ENCODE data around the gene LRRC52. TPM values are rescaled to one million over a fixed set of nuclear protein-coding genes. Genes with fewer than 3 reads are reported as not detected.

LRRC52 gene
- total RNA-seq, 1 donor from 2014 or later, result not detected

DNA sequence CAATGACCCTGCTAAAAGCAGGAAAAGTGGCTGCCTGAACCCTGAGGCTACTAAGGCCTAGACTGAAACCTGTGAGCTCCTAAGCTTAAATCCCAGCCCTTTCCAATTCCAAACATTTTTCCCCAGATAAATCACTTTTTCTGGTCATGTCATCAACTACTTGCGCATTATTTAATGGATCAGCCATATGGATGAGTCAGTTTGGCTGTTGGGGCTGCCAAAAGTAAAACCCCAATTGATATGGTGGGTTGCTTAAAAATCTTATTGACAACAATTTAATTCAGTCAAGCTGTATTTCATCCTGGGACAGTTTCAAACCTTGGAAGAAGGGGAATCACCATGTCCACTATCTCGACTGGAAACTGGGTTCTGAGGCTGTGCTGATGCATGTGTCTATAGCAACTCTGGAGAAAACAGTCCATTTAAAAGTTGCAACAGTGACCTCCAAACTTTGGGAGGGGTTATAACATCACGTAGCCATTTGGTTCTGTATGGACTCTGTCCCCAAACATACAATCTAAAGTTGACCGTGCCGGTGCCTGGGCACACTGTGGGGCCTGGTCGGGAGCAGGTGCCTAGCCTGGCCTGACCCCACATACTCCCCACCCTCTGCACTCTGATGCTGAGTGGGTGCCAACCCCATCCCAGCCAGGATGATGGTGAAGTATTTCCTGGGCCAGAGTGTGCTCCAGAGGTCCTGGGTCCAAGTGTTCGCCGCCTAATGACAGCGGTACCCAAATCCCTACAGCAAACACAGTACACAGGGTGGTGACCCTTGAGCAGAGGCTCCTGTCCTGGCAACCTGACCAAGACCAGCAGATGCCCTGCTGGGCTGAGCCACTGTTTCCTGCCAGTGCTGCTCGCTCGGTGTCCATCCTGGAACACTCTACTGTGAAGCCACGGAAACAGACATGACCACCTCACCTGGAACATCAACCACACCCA is 46.5 kb upstream of the LRRC52 start:
- H3K4me1 Mint-ChIP-seq, result no peaks in the 10 kb centered on the region
- H3K9me3 Mint-ChIP-seq, result no peaks in the 10 kb centered on the region
- ATAC-seq (ENCODE audit: low read depth) (no peak), DNase-seq (no peak)
- H3K27ac Mint-ChIP-seq, result no peak overlapping the region
- H3K27me3 Mint-ChIP-seq, result peaks cover 16% of the 10 kb centered on the region
- POLR2A ChIA-PET, result no interaction called here
- H3K36me3 Mint-ChIP-seq (ENCODE audit: low read depth), result no peaks in the 10 kb centered on the region
- CTCF ChIA-PET, result no interaction called here
- intact Hi-C loops (cut with micrococcal nuclease), result no loop called here
- TF ChIP-seq, protein P1, sequence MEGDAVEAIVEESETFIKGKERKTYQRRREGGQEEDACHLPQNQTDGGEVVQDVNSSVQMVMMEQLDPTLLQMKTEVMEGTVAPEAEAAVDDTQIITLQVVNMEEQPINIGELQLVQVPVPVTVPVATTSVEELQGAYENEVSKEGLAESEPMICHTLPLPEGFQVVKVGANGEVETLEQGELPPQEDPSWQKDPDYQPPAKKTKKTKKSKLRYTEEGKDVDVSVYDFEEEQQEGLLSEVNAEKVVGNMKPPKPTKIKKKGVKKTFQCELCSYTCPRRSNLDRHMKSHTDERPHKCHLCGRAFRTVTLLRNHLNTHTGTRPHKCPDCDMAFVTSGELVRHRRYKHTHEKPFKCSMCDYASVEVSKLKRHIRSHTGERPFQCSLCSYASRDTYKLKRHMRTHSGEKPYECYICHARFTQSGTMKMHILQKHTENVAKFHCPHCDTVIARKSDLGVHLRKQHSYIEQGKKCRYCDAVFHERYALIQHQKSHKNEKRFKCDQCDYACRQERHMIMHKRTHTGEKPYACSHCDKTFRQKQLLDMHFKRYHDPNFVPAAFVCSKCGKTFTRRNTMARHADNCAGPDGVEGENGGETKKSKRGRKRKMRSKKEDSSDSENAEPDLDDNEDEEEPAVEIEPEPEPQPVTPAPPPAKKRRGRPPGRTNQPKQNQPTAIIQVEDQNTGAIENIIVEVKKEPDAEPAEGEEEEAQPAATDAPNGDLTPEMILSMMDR (IDR thresholded peaks at IDR 0.05), result no peak
- H3K4me3 Mint-ChIP-seq, result no peak overlapping the region

DNA sequence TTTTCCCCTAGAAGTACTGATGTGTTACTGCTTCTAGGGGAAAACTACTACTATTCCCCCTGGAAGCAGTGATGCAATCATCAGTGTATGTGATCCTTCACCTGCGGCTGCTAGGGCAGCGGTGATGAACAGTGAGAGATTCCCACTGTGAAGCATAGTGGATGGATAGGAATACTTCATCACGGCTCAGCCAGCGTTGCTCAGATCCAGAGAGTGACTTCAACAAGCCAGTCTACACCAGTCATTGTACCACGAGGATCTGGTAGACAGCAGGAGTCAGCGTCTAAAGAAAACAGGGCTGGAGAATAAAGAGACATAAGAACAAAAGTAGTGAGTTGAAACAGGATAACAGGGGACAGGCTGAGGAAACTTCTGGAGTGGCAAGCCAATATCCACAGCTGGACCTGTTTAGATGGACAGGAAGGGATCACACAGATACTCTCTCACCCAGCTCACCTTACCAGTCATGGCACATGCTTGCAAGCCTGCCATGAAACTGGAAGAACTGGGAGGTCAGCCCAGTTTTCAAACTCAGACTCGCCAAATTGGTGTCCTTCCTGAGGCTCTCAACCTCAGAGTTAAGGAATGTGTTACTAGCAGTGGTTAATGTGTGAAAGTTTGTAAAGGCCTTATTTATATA is 42.4 kb upstream of the LRRC52 start:
- ChIA-PET POLR2A (no interaction called here), CTCF (no interaction called here)
- Mint-ChIP-seq H3K27ac (no peak overlapping the region), H3K9me3 (no peaks in the 10 kb centered on the region), H3K27me3 (peaks cover 17% of the 10 kb centered on the region), H3K4me1 (no peaks in the 10 kb centered on the region), H3K36me3 (ENCODE audit: low read depth) (no peaks in the 10 kb centered on the region), H3K4me3 (no peak overlapping the region)
- TF ChIP-seq, protein P1 (IDR thresholded peaks at IDR 0.05), result no peak
- intact Hi-C loops (cut with micrococcal nuclease), result no loop called here
- ATAC-seq (ENCODE audit: low read depth), result no peak
- no peak for DNase-seq

DNA sequence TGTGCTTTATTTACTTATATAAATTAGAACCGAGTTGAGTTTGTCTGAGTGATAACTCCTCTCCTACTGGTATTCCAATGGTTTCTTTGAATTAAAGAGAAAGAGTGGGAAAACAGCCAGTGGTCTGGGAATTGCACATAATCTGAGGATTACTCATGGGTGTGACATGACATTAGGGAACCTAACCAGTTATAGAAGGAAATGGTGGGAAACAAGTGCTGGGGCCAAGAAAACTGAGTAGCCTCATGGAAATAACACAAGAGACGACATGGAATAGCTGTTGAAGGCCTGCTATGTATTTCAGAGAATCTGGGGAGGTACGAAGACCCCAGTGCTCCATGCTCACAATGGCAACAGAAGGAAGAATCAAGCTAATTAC is 41.8 kb upstream of the LRRC52 start:
- DNase-seq, result no peak
- Mint-ChIP-seq H3K4me1 (no peaks in the 10 kb centered on the region), H3K9me3 (no peaks in the 10 kb centered on the region), H3K27ac (no peak overlapping the region), H3K36me3 (ENCODE audit: low read depth) (no peaks in the 10 kb centered on the region), H3K27me3 (peaks cover 17% of the 10 kb centered on the region), H3K4me3 (no peak overlapping the region)
- ChIA-PET CTCF (no interaction called here), POLR2A (no interaction called here)
- no peak for ATAC-seq (ENCODE audit: low read depth)
- intact Hi-C loops (cut with micrococcal nuclease), result no loop called here
- TF ChIP-seq, protein P1 (IDR thresholded peaks at IDR 0.05), result no peak

DNA sequence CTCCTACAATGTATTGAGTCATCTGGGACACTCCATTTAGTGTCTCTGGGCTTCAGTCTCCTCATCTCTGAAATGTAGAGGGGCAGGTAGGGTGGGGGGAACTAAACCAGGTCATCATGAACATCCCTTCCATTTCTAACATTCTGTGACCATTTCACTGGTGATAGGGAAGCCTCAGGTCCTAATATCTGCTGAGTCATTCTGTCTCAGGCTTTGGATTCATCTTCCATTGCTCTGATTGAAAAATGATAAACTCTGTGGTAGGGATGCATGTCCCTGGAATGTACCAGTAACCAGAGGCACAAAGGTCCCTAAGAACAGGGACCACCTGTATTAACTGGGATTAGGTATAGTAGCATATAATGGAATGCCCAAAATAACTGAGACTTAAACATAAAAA is 36.2 kb upstream of the LRRC52 start:
- no peak overlapping the region for H3K27ac Mint-ChIP-seq
- H3K4me1 Mint-ChIP-seq, result no peaks in the 10 kb centered on the region
- intact Hi-C loops (cut with micrococcal nuclease), result no loop called here
- DNase-seq (no peak), ATAC-seq (ENCODE audit: low read depth) (no peak)
- H3K27me3 Mint-ChIP-seq, result peaks cover 6% of the 10 kb centered on the region
- ChIA-PET POLR2A (no interaction called here), CTCF (no interaction called here)
- H3K36me3 Mint-ChIP-seq (ENCODE audit: low read depth), result no peaks in the 10 kb centered on the region
- no peak overlapping the region for H3K4me3 Mint-ChIP-seq
- no peaks in the 10 kb centered on the region for H3K9me3 Mint-ChIP-seq
- TF ChIP-seq, protein P1 (IDR thresholded peaks at IDR 0.05), result no peak

DNA sequence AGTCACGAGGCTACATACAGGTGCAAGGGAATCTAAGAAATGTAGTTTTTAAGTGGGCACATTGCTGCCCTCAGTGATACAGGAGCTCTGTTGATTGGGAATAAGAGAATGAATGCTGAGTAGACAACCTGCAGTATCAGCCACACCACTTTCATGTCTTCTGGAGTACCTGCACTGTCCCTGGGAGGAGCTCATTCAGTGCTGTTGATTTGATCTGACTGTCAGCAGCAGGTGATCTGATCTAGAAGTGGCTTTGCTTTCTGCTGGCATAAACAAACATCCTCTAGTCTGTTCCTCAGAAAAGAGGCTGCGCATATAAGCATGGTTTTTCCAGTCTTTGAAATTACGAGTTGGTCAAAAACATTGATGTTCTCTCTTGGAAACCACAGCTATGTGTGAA is 35.5 kb upstream of the LRRC52 start:
- Mint-ChIP-seq H3K4me1 (no peaks in the 10 kb centered on the region), H3K9me3 (no peaks in the 10 kb centered on the region), H3K4me3 (no peak overlapping the region), H3K27ac (no peak overlapping the region), H3K36me3 (ENCODE audit: low read depth) (no peaks in the 10 kb centered on the region), H3K27me3 (peaks cover 5% of the 10 kb centered on the region)
- TF ChIP-seq, protein P1 (IDR thresholded peaks at IDR 0.05), result no peak
- no peak for ATAC-seq (ENCODE audit: low read depth)
- DNase-seq, result no peak
- intact Hi-C loops (cut with micrococcal nuclease), result no loop called here
- ChIA-PET CTCF (no interaction called here), POLR2A (no interaction called here)
